Right lobe of liver (tissue), 6 donors: ENCODE results near the gene IL17D. TPM values are rescaled to one million over a fixed set of nuclear protein-coding genes. Genes with fewer than 3 reads are reported as not detected.
A peak's percentile ranks its signal among the peaks of the same experiment; 100 is the strongest.

Experiments used
- ATAC-seq, 4 donors: fragments of 200-7000 bp; cut with Tn5 transposase; one replicate each; pipeline ENCODE4 v1.9.1; 2020; ENCODE audit warnings: mild to moderate bottlenecking in 4 of 4, moderate library complexity in 4 of 4
- DNase-seq, 3 donors: peaks; one replicate each; pipeline ENCODE4 v3.0.0-alpha.2; 2020
- H3K27ac ChIP-seq, 3 donors: fragments of 200-600 bp; one replicate each; pipeline ENCODE4 v1.8.0; 2022
- H3K27me3 ChIP-seq, 2 donors: fragments of 200-600 bp; one replicate each; pipeline ENCODE4 v1.8.0; 2022
- H3K36me3 ChIP-seq, 4 donors: fragments of 200-600 bp; sonication (generic) in 1 of 4; one replicate each; pipeline versions ENCODE4 v1.5.1 to v1.8.0; 2017 to 2022; ENCODE audit warnings: control low read depth in 1 of 4
- H3K4me1 ChIP-seq, 4 donors: fragments of 200-600 bp; sonication (generic) in 1 of 4; one replicate each; pipeline versions ENCODE4 v1.5.1 to v1.8.0; 2017 to 2022; ENCODE audit warnings: control low read depth in 1 of 4
- H3K4me3 ChIP-seq, 3 donors: fragments of 200-600 bp; one replicate each; pipeline ENCODE4 v1.8.0; 2022
- H3K9me3 ChIP-seq, 4 donors: fragments of 200-600 bp; sonication (generic) in 1 of 4; one replicate each; pipeline versions ENCODE4 v1.5.1 to v1.8.0; 2017 to 2022; ENCODE audit warnings: control low read depth in 1 of 4
- CTCF ChIP-seq, 4 donors: fragments of 200-600 bp in 3 of 4; fragments of 450-650 bp in 1 of 4; IDR thresholded peaks; one replicate each; pipeline versions ENCODE4 v1.5.1 to v1.8.0; 2016 to 2022; ENCODE audit warnings: antibody characterized with exemption in 4 of 4, mild to moderate bottlenecking in 2 of 4
- POLR2A ChIP-seq: fragments of 450-650 bp; IDR thresholded peaks from one replicate; pipeline ENCODE4 v1.6.1; 2017; ENCODE audit warnings: antibody characterized with exemption, mild to moderate bottlenecking
- WGBS: methylation state at CpG from one replicate; pipeline ENCODE4 v1.1.6; 2018; ENCODE audit warnings: low coverage, low lambda C conversion rate; ENCODE audit not compliant: insufficient coverage; ENCODE audit errors: missing lambda C conversion rate; 5-methylcytosine and 5-hydroxymethylcytosine counted together
- intact Hi-C, 2 donors: fragments of 100-400 bp; cut with DNase I; formaldehyde crosslinking; loops; one replicate each; pipeline versions ENCODE4 v1.11.2 to v1.14.1; 2022
- total RNA-seq, 6 experiments: library from RNA; depleted of rRNA in 2 of 6; stranded (reverse); fragments of >200 nt in 2 of 6; fragmentation: NEBNext Ultra II Directional in 3 of 6; extraction: Animal tissue kit (Norgen Biotek cat#: 25700) in 3 of 6; gene quantifications; one replicate each; pipeline versions ENCODE4 v1.1.0 to v1.2.4, GENCODE V29; 2016 to 2023
- donor health status: DM: no; HTN: yes; CAD: no.
- donor health status: DM: no; HTN: no; CAD: no.
- donor health status: DM: no; HTN: no; CAD: no.
- donor health status: DM: no; HTN: yes; CAD: no.
- donor health status: DM: no; HTN: yes; CAD: no.

Gene IL17D
- total RNA-seq, 6 experiments from 2014 or later: 0.19 to 0.64 (median 0.42) TPM; not detected in 3

- H3K4me3 ChIP-seq: no peak overlapping the region
These were observed 36.6 kb upstream of the IL17D start for GRCh38 chr13:20666948-20667347.

GRCh38 chr13:20667857-20668437 lies 35.6 kb upstream of the IL17D start:
- intact Hi-C loops: no loop called here
- Histone ChIP-seq H3K27me3 (no peaks in the 10 kb centered on the region), H3K9me3 (no peaks in the 10 kb centered on the region), H3K4me1 (no peaks in the 10 kb centered on the region), H3K36me3 (no peaks in the 10 kb centered on the region), H3K4me3 (no peak overlapping the region), H3K27ac (no peak overlapping the region)
- TF ChIP-seq CTCF (IDR thresholded peaks at IDR 0.05) (no peak), POLR2A (no peak)
- 36% methylated on average over 4 of the region's 4 CpGs for WGBS
- DNase-seq (no peak), ATAC-seq (no peak)

More at GRCh38 chr13:20666948-20667347, 36.6 kb upstream of the IL17D start:
- 83% methylated on average over 4 of the region's 4 CpGs for WGBS
- intact Hi-C loops: no loop called here
- DNase-seq: no peak
- no peak for TF ChIP-seq CTCF (IDR thresholded peaks at IDR 0.05)
- no peak for TF ChIP-seq POLR2A
- H3K36me3 ChIP-seq: no peaks in the 10 kb centered on the region
- H3K27ac ChIP-seq: no peak overlapping the region
- H3K9me3 ChIP-seq: no peaks in the 10 kb centered on the region
- ATAC-seq: no peak
- H3K27me3 ChIP-seq: no peaks in the 10 kb centered on the region
- no peaks in the 10 kb centered on the region for H3K4me1 ChIP-seq

GRCh38 chr13:20669162-20669561 lies 34.3 kb upstream of the IL17D start:
- Histone ChIP-seq H3K27ac (no peak overlapping the region), H3K4me1 (no peaks in the 10 kb centered on the region), H3K9me3 (no peaks in the 10 kb centered on the region), H3K4me3 (no peak overlapping the region), H3K36me3 (no peaks in the 10 kb centered on the region), H3K27me3 (no peaks in the 10 kb centered on the region)
- TF ChIP-seq CTCF (IDR thresholded peaks at IDR 0.05) (no peak), POLR2A (no peak)
- 81% methylated on average over 5 of the region's 5 CpGs for WGBS
- ATAC-seq: peak in 1 of 4 donors; percentile 42
- intact Hi-C loops: no loop called here
- DNase-seq: no peak

- no peak for TF ChIP-seq CTCF (IDR thresholded peaks at IDR 0.05)
- TF ChIP-seq POLR2A: no peak
- WGBS: 86% methylated on average over 1 of the region's 1 CpG
- ATAC-seq: no peak
- Histone ChIP-seq H3K9me3 (no peaks in the 10 kb centered on the region), H3K4me1 (no peaks in the 10 kb centered on the region), H3K27ac (no peak overlapping the region), H3K27me3 (no peaks in the 10 kb centered on the region), H3K4me3 (no peak overlapping the region), H3K36me3 (peaks cover 0 to 6% (median 0%) of the 10 kb centered on the region in 4 donors)
- intact Hi-C loops: no loop called here
- no peak for DNase-seq
These were observed 31.7 kb upstream of the IL17D start for GRCh38 chr13:20671789-20672188.

GRCh38 chr13:20672772-20673171 lies 30.7 kb upstream of the IL17D start:
- Histone ChIP-seq H3K36me3 (peaks cover 0 to 6% (median 0%) of the 10 kb centered on the region in 4 donors), H3K4me1 (no peaks in the 10 kb centered on the region), H3K9me3 (no peaks in the 10 kb centered on the region), H3K4me3 (no peak overlapping the region), H3K27me3 (no peaks in the 10 kb centered on the region), H3K27ac (no peak overlapping the region)
- intact Hi-C loops: no loop called here
- DNase-seq: no peak
- 88% methylated on average over 1 of the region's 2 CpGs for WGBS
- ATAC-seq: no peak
- TF ChIP-seq POLR2A (no peak), CTCF (IDR thresholded peaks at IDR 0.05) (no peak)
